GM12874 (cell line): ENCODE results near the gene C9.

Experiments
- CTCF ChIP-seq: IDR thresholded peaks from 2 replicates; pipeline ENCODE4 v1.5.1; 2011; ENCODE audit warnings: low read depth, mild to moderate bottlenecking, control low read depth, low read length, moderate library complexity; ENCODE audit not compliant: insufficient read depth

Gene C9

GRCh38 chr5:39400713-39401578 lies 36.7 kb upstream of the C9 start:
- TF ChIP-seq CTCF: no peak

GRCh38 chr5:39399135-39400036 lies 35.1 kb upstream of the C9 start:
- TF ChIP-seq CTCF: no peak

DNA sequence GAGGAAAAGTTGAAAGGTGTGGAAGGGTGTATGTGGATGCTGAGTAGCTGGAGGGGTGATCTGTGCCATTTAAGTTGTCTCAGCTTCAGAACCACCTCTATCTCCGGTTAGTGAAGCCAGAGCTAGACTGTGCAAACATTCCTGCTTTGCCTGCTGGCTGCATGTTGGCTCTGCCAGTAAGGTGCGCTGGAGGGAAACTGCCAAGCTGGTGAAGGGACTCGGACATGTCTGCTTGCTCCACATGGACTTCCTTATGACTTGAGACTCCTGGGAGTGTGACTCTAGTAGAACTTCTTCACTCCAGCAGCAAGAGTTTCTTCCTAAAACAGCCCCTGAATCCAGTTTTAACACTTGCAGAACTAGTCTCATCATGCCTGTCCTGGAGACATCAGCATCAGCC lies 32.5 kb upstream of the C9 start:
- TF ChIP-seq CTCF: no peak

GRCh38 chr5:39395521-39395920 lies 31.2 kb upstream of the C9 start:
- no peak for TF ChIP-seq CTCF

GRCh38 chr5:39394946-39395345 lies 30.7 kb upstream of the C9 start:
- TF ChIP-seq CTCF: no peak

DNA sequence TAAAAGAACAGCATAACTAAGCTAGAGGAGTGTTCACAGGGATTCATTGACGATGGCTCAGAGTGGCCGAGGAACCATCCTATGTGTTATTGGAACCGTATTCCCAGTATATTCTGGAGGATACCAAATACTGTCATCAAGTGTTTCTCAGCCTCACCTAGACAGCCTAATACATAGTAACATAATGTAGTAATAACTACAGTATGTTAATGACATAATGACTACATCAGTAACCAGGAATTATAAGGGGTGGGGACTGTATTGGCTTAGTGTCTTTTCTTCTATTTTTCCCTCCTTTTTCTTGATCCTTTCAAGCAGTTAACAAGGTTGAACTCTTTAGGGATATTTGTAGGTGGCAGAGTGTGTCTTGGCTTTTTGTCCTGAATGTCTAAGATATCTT lies 26.6 kb upstream of the C9 start:
- no peak for TF ChIP-seq CTCF

DNA sequence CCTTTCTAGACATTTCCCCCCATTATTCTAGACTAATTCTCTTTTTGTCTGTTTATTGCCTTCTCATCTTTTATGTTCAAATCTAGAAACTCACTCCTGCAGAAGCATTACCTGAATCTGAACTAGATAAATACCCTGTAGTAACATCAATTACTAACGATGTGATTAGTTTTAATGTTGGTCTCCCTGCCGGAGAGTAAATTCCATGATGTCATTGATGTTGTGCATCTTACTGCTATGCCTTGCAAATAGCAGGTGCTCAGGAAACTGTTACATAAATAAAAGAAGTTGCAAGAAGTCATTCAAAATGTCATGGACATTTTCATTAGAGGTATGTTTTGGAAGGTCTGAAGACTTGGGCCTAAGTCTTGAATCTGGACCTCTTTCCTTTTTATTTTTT lies 23.0 kb upstream of the C9 start:
- no peak for TF ChIP-seq CTCF
